GM18511 (cell line): ENCODE data around the gene EVX2.

Experiments
- ATAC-seq: cut with Tn5 transposase; IDR thresholded peaks from one replicate; pipeline ENCODE4 v1.9.1; 2021; ENCODE audit warnings: mild to moderate bottlenecking, moderate library complexity; ENCODE audit not compliant: unreplicated experiment

The EVX2 gene

GRCh38 chr2:176096986-176097819 lies 13.4 kb upstream of the EVX2 start:
- ATAC-seq, result peak; percentile 90

- no peak for ATAC-seq
These were observed 12.7 kb upstream of the EVX2 start for GRCh38 chr2:176096243-176096985.

- ATAC-seq, result no peak
These were observed 11.7 kb upstream of the EVX2 start for GRCh38 chr2:176095421-176095820.

- no peak for ATAC-seq
These were observed 10.6 kb upstream of the EVX2 start for GRCh38 chr2:176094349-176094748.

- no peak for ATAC-seq
These were observed 10.1 kb upstream of the EVX2 start for GRCh38 chr2:176093898-176094249.

- no peak for ATAC-seq
These were observed 9.6 kb upstream of the EVX2 start for GRCh38 chr2:176093145-176093897.

GRCh38 chr2:176092270-176093144 lies 8.7 kb upstream of the EVX2 start, which contains the start of gene HOXD13:
HOXD13 (plus strand) TSS chr2:176092721; CDS start chr2:176092891, 170 bp downstream.
- ATAC-seq, result no peak

- no peak for ATAC-seq
These were observed 7.8 kb upstream of the EVX2 start for GRCh38 chr2:176091329-176092258.

GRCh38 chr2:176090862-176091261 lies 7.1 kb upstream of the EVX2 start:
- ATAC-seq, result no peak

- no peak for ATAC-seq
These were observed 6.2 kb upstream of the EVX2 start for GRCh38 chr2:176089843-176090395.

GRCh38 chr2:176088937-176089842 lies 5.4 kb upstream of the EVX2 start:
- no peak for ATAC-seq

- no peak for ATAC-seq
These were observed 4.5 kb upstream of the EVX2 start for GRCh38 chr2:176088048-176088936.

- no peak for ATAC-seq
These were observed 3.7 kb upstream of the EVX2 start for GRCh38 chr2:176087330-176088047.

- no peak for ATAC-seq
These were observed 2.4 kb upstream of the EVX2 start for GRCh38 chr2:176085861-176086771.

- no peak for ATAC-seq
These were observed 1.5 kb upstream of the EVX2 start for GRCh38 chr2:176085120-176085788.
